K562 (cell line): Measurements from ENCODE around the gene SMCP. TPM values are rescaled to one million over a fixed set of nuclear protein-coding genes. Genes with fewer than 3 reads are reported as not detected.

ENCODE experiments used
- ATAC-seq: fragments of 200-7000 bp; cut with Tn5 transposase; 3 replicates; pipeline ENCODE4 v1.9.1; 2020; ENCODE audit warnings: moderate library complexity
- BruUV-seq: library from RNA; stranded (reverse); fragments of 400-500 nt; replicated peaks from 2 replicates; lab custom pipeline; 2021; lab: Mats Ljungman, UMichigan
- CTCF ChIA-PET: fragments of 300-600 bp; formaldehyde crosslinking; extraction: SDS; loops from one replicate; lab custom pipeline; 2021; ENCODE audit warnings: low intra/inter-chr PET ratio; lab: Yijun Ruan, JAX
- POLR2A ChIA-PET: fragments of 300-600, 350-650 bp; sonication (Branson Sonifier 250); formaldehyde crosslinking; extraction: SDS; loops from one replicate; lab custom pipeline; 2021; ENCODE audit warnings: antibody characterized with exemption, inconsistent platforms; lab: Yijun Ruan, JAX
- DNase-seq, 4 experiments: peaks; one replicate each; pipeline versions ENCODE4 v3.0.0 to v3.0.0-alpha.2; 2011 to 2018; ENCODE audit warnings: low spot score in 3 of 4, mixed read lengths in 3 of 4; ENCODE audit errors: extremely low read depth in 1 of 4
- FAIRE-seq: peaks from 2 replicates; lab custom pipeline; 2011; peaks lifted over from hg19 to GRCh38; lab: Jason Lieb, UNC
- H2AFZ ChIP-seq: 2 replicates; pipeline ENCODE4 v1.6.0; 2011; ENCODE audit warnings: low read depth, low read length, control low read depth, inconsistent platforms
- H3K27ac ChIP-seq: fragments of 200-600 bp; 3 replicates; pipeline ENCODE4 v1.8.0; 2011; ENCODE audit warnings: low read depth, mild to moderate bottlenecking, control low read depth, inconsistent platforms, low read length, moderate library complexity, mixed read lengths; ENCODE audit errors: extremely low read depth
- H3K27me3 ChIP-seq, 2 experiments: fragments of 300-600 bp in 1 of 2; 2 replicates in 1 of 2; 3 replicates in 1 of 2; pipeline versions ENCODE4 v1.6.0 to v1.8.0; 2011; ENCODE audit warnings: inconsistent platforms in 2 of 2, low read length in 2 of 2, mild to moderate bottlenecking in 1 of 2, mixed read lengths in 1 of 2, moderate library complexity in 1 of 2; ENCODE audit not compliant: control insufficient read depth in 2 of 2, insufficient read depth in 2 of 2
- H3K36me3 ChIP-seq: fragments of 300-600 bp; 3 replicates; pipeline ENCODE4 v1.8.0; 2011; ENCODE audit warnings: mild to moderate bottlenecking, low read length, inconsistent platforms; ENCODE audit not compliant: control insufficient read depth, insufficient read depth
- H3K4me1 ChIP-seq, 2 experiments: fragments of 200-600 bp in 1 of 2; replicated peaks in 1 of 2; 2 replicates in 1 of 2; 3 replicates in 1 of 2; pipeline versions ENCODE4 v1.5.1 to v1.8.0; 2011; ENCODE audit warnings: inconsistent platforms in 2 of 2, low read length in 2 of 2, mild to moderate bottlenecking in 1 of 2, mixed read lengths in 1 of 2, moderate library complexity in 1 of 2; ENCODE audit not compliant: control insufficient read depth in 2 of 2, insufficient read depth in 2 of 2
- H3K4me2 ChIP-seq: 2 replicates; pipeline ENCODE4 v1.6.1; 2011; ENCODE audit warnings: low read length, control low read depth, inconsistent platforms, mixed read lengths; ENCODE audit not compliant: insufficient read depth
- H3K4me3 ChIP-seq: fragments of 200-600 bp; sonication (generic), shearing (Covaris generic); 2 replicates; pipeline ENCODE4 v1.5.1; 2016; ENCODE audit warnings: control low read depth, inconsistent platforms
- H3K79me2 ChIP-seq: fragments of 200-600 bp; 3 replicates; pipeline ENCODE4 v1.8.0; 2011; ENCODE audit warnings: low read length, inconsistent platforms; ENCODE audit not compliant: control insufficient read depth, insufficient read depth
- H3K9ac ChIP-seq, 2 experiments: 2 replicates each; pipeline versions ENCODE4 v1.6.0 to v1.6.1; 2011; ENCODE audit warnings: low read depth in 2 of 2, low read length in 2 of 2, control low read depth in 1 of 2, inconsistent platforms in 1 of 2, mild to moderate bottlenecking in 1 of 2, mixed read lengths in 1 of 2; ENCODE audit not compliant: insufficient read depth in 1 of 2
- H3K9me1 ChIP-seq: one replicate; pipeline ENCODE4 v1.6.0; 2011; ENCODE audit warnings: inconsistent platforms, mild to moderate bottlenecking, low read length, moderate library complexity; ENCODE audit not compliant: control insufficient read depth, insufficient read depth
- H3K9me3 ChIP-seq: replicated peaks from 2 replicates; pipeline ENCODE4 v1.5.1; 2011; ENCODE audit warnings: low read depth, low read length, inconsistent platforms; ENCODE audit not compliant: control insufficient read depth, insufficient read depth
- H4K20me1 ChIP-seq: replicated peaks from 2 replicates; pipeline ENCODE4 v1.6.1; 2011; ENCODE audit warnings: low read length, inconsistent platforms, mixed read lengths; ENCODE audit not compliant: control insufficient read depth, insufficient read depth
- ARID1B ChIP-seq: fragments of 450-650 bp; IDR thresholded peaks from 2 replicates; pipeline ENCODE4 v1.6.1; 2016; ENCODE audit warnings: antibody characterized with exemption, mild to moderate bottlenecking, inconsistent platforms
- CHD7 ChIP-seq: fragments of 200-600 bp; sonication (generic); IDR thresholded peaks from one replicate; pipeline ENCODE4 v1.6.1; 2012; ENCODE audit warnings: mild to moderate bottlenecking, low read depth, low read length, inconsistent platforms
- PRPF4 ChIP-seq: fragments of 200-400 bp; formaldehyde crosslinking; IDR thresholded peaks from one replicate; pipeline ENCODE4 v1.6.1; 2017; ENCODE audit warnings: low read length, low read depth, mild to moderate bottlenecking; ENCODE audit not compliant: insufficient read depth, poor library complexity, severe bottlenecking
- RBFOX2 ChIP-seq: fragments of 200-400 bp; formaldehyde crosslinking; IDR thresholded peaks from 2 replicates; pipeline ENCODE4 v1.6.1; 2017; ENCODE audit warnings: low read depth, mild to moderate bottlenecking, low read length, moderate library complexity
- TCF3 ChIP-seq: sonication (generic); formaldehyde crosslinking; IDR thresholded peaks from 2 replicates; pipeline ENCODE4 v1.4.0; 2020; ENCODE audit warnings: mild to moderate bottlenecking, missing genetic modification reagents
- ZKSCAN3 ChIP-seq: fragments of 250-450 bp; sonication (Bioruptor Pico); IDR thresholded peaks from 2 replicates; pipeline ENCODE4 v1.4.0; 2020
- ZNF449 ChIP-seq: fragments of 250-450 bp; sonication (Bioruptor Pico); IDR thresholded peaks from 2 replicates; pipeline ENCODE4 v1.8.0; 2022; ENCODE audit warnings: moderate library complexity, mild to moderate bottlenecking, inconsistent platforms
- WGBS: fragments of 100-300 bp; shearing (Covaris generic); methylation state at CpG from one replicate; pipeline ENCODE4 v1.1.6; 2016; ENCODE audit warnings: low coverage, mixed read lengths; ENCODE audit not compliant: insufficient coverage; ENCODE audit errors: missing lambda C conversion rate; 5-methylcytosine and 5-hydroxymethylcytosine counted together
- in situ Hi-C: fragments of 300-500 bp; cut with MboI; formaldehyde crosslinking; loops from 4 replicates; pipeline ENCODE4 v1.15.0; 2018; ENCODE audit warnings: inconsistent platforms, mixed read lengths
- intact Hi-C: fragments of 100-400 bp; cut with micrococcal nuclease; formaldehyde crosslinking; loops from 2 replicates; pipeline ENCODE4 v1.14.2; 2022
- polyA plus RNA-seq, 8 experiments: library from polyadenylated mRNA; depleted of rRNA in 4 of 8; stranded (reverse) in 5 of 8; unstranded in 3 of 8; fragments of >200 nt; fragmentation: Nextera tagmentation in 2 of 8; fragmentation: Illumina TruSeq in 1 of 8; extraction: Ambion mirVana in 2 of 8; extraction: Trizol in 1 of 8; gene quantifications; 2 replicates each; pipeline versions ENCODE4 v1.2.1 to v1.2.3, GENCODE V29; 2011 to 2014; ENCODE audit warnings: inconsistent platforms in 1 of 8, missing spikeins in 1 of 8
- total RNA-seq, 7 experiments: library from RNA; depleted of rRNA in 6 of 7; stranded (reverse); fragments of >200 nt in 6 of 7; fragmentation: Illumina TruSeq in 2 of 7; extraction: Trizol in 2 of 7; gene quantifications; 2 replicates each; pipeline versions ENCODE4 v1.2.1 to v1.2.3, GENCODE V29; 2011 to 2021; ENCODE audit warnings: low replicate concordance in 1 of 7

The SMCP gene
- total and polyA plus RNA-seq, 9 of the 15 experiments (the other 6 are each of a cell fraction or from before 2014, with no cell fraction given) = not detected

- H3K79me2 ChIP-seq = no peaks in the 10 kb centered on the region
- no peak for ATAC-seq
- H2AFZ ChIP-seq = no peak overlapping the region
- H3K9me3 ChIP-seq = no peaks in the 10 kb centered on the region
- H3K4me2 ChIP-seq = no peak overlapping the region
- no peaks in the 10 kb centered on the region for H3K36me3 ChIP-seq
- WGBS = 0% methylated on average over 5 of the region's 5 CpGs
- no peak overlapping the region for H3K4me3 ChIP-seq
- H3K9me1 ChIP-seq = no peaks in the 10 kb centered on the region
- in situ Hi-C loops (no loop called here), intact Hi-C loops (no loop called here)
- ChIA-PET POLR2A (interaction anchor here (1.1 kb wide), 1 partner anchor 168 kb away, joined by 4 read pairs; no protein-coding TSS in a partner anchor), CTCF (no interaction called here)
- DNase-seq = no peak
- H3K9ac ChIP-seq = no peak overlapping the region
- TF ChIP-seq ARID1B (no peak), PRPF4 (no peak), TCF3 (CRISPR knock-in tag) (no peak), ZKSCAN3 (CRISPR knock-in tag) (no peak), RBFOX2 (no peak), ZNF449 (no peak), CHD7 (no peak)
- no TSS peak for BruUV-seq
- H4K20me1 ChIP-seq = no peaks in the 10 kb centered on the region
- no peaks in the 10 kb centered on the region for H3K4me1 ChIP-seq
- no peaks in the 10 kb centered on the region; a peak in 1 of 5 replicates for H3K27me3 ChIP-seq
- FAIRE-seq = no peak
- H3K27ac ChIP-seq = no peak overlapping the region
Measured at GRCh38 chr1:152912900-152913299, 34.8 kb downstream of the SMCP start.
